ENCODE data around the gene GALNT6.

Gene GALNT6

DNA sequence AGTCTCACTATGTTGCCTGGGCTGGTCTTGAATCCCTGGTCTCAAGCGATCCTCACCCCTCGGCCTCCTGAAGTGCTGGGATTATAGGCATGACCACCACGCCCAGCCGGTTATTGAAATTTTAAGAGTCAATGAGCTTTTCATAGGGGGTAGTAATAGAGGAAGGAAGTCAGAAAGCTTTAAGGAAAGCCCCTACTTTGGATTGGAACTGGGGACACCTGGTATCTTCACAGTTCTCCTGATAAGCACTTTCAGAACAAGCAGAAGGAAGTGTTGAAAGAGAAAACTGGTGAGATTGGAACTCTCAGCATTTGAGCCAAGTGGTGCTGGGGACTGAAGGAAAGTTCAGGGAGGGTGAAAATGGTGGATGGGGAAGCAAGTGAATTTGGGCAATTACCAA lies 38.5 kb upstream of the GALNT6 start:
- Histone ChIP-seq H3K4me3 (ENCODE audit: low read depth, low read length, poor library complexity, severe bottlenecking) (no peak overlapping the region), H3K27ac (ENCODE audit: low read depth, low read length, poor library complexity, severe bottlenecking) (no peak overlapping the region), H4K20me1 (ENCODE audit: insufficient read depth, low read length) (no peaks in the 10 kb centered on the region), H3K4me2 (ENCODE audit: low read length) (no peak overlapping the region), H3K9ac (ENCODE audit: low read length) (no peak overlapping the region), H3K9me3 (ENCODE audit: low read length) (no peaks in the 10 kb centered on the region), H3K36me3 (ENCODE audit: insufficient read depth, low read length) (no peaks in the 10 kb centered on the region), H2AFZ (ENCODE audit: low read length) (no peak overlapping the region), H3K4me1 (ENCODE audit: insufficient read depth, low read length, severe bottlenecking) (no peaks in the 10 kb centered on the region), H3K9me2 (ENCODE audit: low read depth, low read length) (no peaks in the 10 kb centered on the region), H3K79me2 (ENCODE audit: insufficient read depth, low read length) (no peaks in the 10 kb centered on the region), H3K27me3 (ENCODE audit: insufficient read depth, low read length) (peaks cover 8% of the 10 kb centered on the region), H3F3A (ENCODE audit: insufficient read depth, low read length) (no peaks in the 10 kb centered on the region)
- no peak for TF ChIP-seq EZH2 (IDR thresholded peaks at IDR 0.05; ENCODE audit: borderline replicate concordance, low read length)
- TF ChIP-seq, protein P1, sequence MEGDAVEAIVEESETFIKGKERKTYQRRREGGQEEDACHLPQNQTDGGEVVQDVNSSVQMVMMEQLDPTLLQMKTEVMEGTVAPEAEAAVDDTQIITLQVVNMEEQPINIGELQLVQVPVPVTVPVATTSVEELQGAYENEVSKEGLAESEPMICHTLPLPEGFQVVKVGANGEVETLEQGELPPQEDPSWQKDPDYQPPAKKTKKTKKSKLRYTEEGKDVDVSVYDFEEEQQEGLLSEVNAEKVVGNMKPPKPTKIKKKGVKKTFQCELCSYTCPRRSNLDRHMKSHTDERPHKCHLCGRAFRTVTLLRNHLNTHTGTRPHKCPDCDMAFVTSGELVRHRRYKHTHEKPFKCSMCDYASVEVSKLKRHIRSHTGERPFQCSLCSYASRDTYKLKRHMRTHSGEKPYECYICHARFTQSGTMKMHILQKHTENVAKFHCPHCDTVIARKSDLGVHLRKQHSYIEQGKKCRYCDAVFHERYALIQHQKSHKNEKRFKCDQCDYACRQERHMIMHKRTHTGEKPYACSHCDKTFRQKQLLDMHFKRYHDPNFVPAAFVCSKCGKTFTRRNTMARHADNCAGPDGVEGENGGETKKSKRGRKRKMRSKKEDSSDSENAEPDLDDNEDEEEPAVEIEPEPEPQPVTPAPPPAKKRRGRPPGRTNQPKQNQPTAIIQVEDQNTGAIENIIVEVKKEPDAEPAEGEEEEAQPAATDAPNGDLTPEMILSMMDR (IDR thresholded peaks at IDR 0.05; ENCODE audit: low read length) = no peak

DNA sequence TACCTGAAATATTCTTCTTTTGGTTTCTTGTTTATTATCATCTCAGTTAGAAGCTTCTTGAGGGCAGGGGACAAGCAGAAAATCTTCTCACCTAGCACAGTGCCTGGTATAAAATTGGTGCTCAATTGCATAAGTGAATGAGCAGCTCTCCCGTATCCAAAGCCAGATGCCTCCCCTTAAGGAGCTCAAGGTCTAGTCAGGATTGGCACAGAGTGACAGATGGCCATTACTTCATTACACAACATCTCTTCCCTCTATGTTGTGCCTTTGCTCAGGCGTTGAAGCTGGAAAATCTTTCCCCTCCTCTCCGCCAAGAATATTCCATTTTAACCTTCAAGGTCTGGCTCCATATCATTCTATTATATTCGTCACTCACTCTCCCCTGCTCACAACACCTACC lies 37.0 kb upstream of the GALNT6 start:
- Histone ChIP-seq H3K27me3 (ENCODE audit: insufficient read depth, low read length) (peaks cover 8% of the 10 kb centered on the region), H3K9me3 (ENCODE audit: low read length) (no peaks in the 10 kb centered on the region), H3K4me3 (ENCODE audit: low read depth, low read length, poor library complexity, severe bottlenecking) (no peak overlapping the region), H3K4me2 (ENCODE audit: low read length) (no peak overlapping the region), H3F3A (ENCODE audit: insufficient read depth, low read length) (no peaks in the 10 kb centered on the region), H2AFZ (ENCODE audit: low read length) (no peak overlapping the region), H3K27ac (ENCODE audit: low read depth, low read length, poor library complexity, severe bottlenecking) (no peak overlapping the region), H4K20me1 (ENCODE audit: insufficient read depth, low read length) (no peaks in the 10 kb centered on the region), H3K4me1 (ENCODE audit: insufficient read depth, low read length, severe bottlenecking) (peaks cover 7% of the 10 kb centered on the region), H3K9ac (ENCODE audit: low read length) (no peak overlapping the region), H3K79me2 (ENCODE audit: insufficient read depth, low read length) (no peaks in the 10 kb centered on the region), H3K9me2 (ENCODE audit: low read depth, low read length) (no peaks in the 10 kb centered on the region), H3K36me3 (ENCODE audit: insufficient read depth, low read length) (no peaks in the 10 kb centered on the region)
- TF ChIP-seq, protein P1 (IDR thresholded peaks at IDR 0.05; ENCODE audit: low read length) = no peak
- no peak for TF ChIP-seq EZH2 (IDR thresholded peaks at IDR 0.05; ENCODE audit: borderline replicate concordance, low read length)

DNA sequence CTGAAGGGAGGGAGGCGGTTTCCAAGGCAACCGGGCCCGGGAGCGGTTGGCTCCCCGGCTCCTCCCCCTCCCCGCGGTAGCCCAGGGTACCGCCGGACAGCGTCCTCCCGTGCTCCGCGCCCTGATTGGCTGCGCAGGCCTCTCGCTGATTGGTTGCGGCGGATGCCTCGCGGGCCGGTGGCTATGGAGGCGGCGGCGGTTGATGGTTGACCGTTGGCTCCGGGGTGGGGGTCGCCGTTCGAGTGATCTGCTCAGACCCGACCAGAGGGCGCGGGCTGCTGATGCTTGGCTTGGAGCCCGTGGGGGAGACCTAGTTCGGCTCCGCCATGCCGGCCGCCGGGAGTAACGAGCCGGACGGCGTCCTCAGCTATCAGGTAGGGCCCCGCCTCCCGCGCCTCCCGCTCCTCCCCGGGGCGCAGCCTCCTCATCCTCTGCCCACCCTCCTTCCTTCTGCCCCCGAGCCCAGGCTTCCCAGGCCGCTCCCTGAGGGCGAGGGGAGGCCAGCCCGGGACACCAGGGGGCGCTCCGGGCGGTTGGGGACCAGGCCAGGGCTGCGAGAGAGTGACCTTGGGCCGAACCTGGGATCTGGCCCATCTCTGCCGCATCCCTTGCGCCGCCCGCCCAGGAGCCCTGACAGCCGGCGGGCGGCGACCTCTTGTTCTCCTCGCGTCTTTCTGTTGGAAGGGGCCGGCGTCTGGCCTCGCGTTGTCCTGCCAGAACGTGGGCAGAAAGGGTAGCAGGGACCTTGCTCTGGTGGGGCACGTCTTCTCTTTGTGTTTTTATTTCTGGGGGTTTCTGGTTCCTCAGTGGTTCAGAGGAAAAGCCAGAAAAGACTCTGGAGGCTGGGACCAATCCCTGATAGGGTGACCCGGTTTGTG lies 33.7 kb upstream of the GALNT6 start, which contains the start of gene SLC4A8:
Gene SLC4A8, plus strand, starts transcription at position 170 of the 878 bp plus-strand sequence. Its CDS starts 157 bp downstream, at position 327.
- no peaks in the 10 kb centered on the region for H3K9me3 ChIP-seq (ENCODE audit: low read length)
- no peaks in the 10 kb centered on the region for H3K9me2 ChIP-seq (ENCODE audit: low read depth, low read length)
- H3K79me2 ChIP-seq (ENCODE audit: insufficient read depth, low read length) = no peaks in the 10 kb centered on the region
- TF ChIP-seq, protein P1 (IDR thresholded peaks at IDR 0.05; ENCODE audit: low read length) = peak; percentile 68
- no peak for TF ChIP-seq EZH2 (IDR thresholded peaks at IDR 0.05; ENCODE audit: borderline replicate concordance, low read length)
- H3K4me3 ChIP-seq (ENCODE audit: low read depth, low read length, poor library complexity, severe bottlenecking) = peak within 1 kb of the TSS; percentile 53
- H3K4me2 ChIP-seq (ENCODE audit: low read length) = peak within 1 kb of the TSS; percentile 55
- H4K20me1 ChIP-seq (ENCODE audit: insufficient read depth, low read length) = no peaks in the 10 kb centered on the region
- H3K27ac ChIP-seq (ENCODE audit: low read depth, low read length, poor library complexity, severe bottlenecking) = no peak within 1 kb of the TSS
- no peaks in the 10 kb centered on the region for H3K36me3 ChIP-seq (ENCODE audit: insufficient read depth, low read length)
- H3F3A ChIP-seq (ENCODE audit: insufficient read depth, low read length) = no peaks in the 10 kb centered on the region
- H3K4me1 ChIP-seq (ENCODE audit: insufficient read depth, low read length, severe bottlenecking) = peaks cover 7% of the 10 kb centered on the region
- H3K9ac ChIP-seq (ENCODE audit: low read length) = no peak within 1 kb of the TSS
- no peak within 1 kb of the TSS for H2AFZ ChIP-seq (ENCODE audit: low read length)
- peaks cover 8% of the 10 kb centered on the region for H3K27me3 ChIP-seq (ENCODE audit: insufficient read depth, low read length)

All from OCI-LY1 (cell line).